Nucleus accumbens (tissue), 56 donors: ENCODE measurements around the gene CSN3.

ENCODE experiments used
- DNase-seq, 56 donors: peaks; one replicate each; lab custom pipeline; 2025; lab: John Stamatoyannopoulos, UW

Gene CSN3

GRCh38 chr4:70288651-70289050 lies 46.3 kb downstream of the CSN3 start:
- DNase-seq: no peak

GRCh38 chr4:70291341-70291740 lies 48.9 kb downstream of the CSN3 start:
- no peak for DNase-seq

- no peak for DNase-seq
These were observed 55.2 kb downstream of the CSN3 start for GRCh38 chr4:70297576-70297975.

- no peak for DNase-seq
These were observed 55.7 kb downstream of the CSN3 start for GRCh38 chr4:70298051-70298450.

GRCh38 chr4:70299643-70300042 lies 57.2 kb downstream of the CSN3 start:
- no peak for DNase-seq

- no peak for DNase-seq
These were observed 57.8 kb downstream of the CSN3 start for GRCh38 chr4:70300215-70300614.
